Measurements from ENCODE around the gene PALM. TPM values are rescaled to one million over a fixed set of nuclear protein-coding genes. Genes with fewer than 3 reads are reported as not detected.

PALM gene
- total RNA-seq, 1 experiment from 2014 or later: 43.7 TPM

- CTCF ChIA-PET: no interaction called here
- no peak overlapping the region for H3K9ac ChIP-seq (ENCODE audit: low read length)
- H4K20me1 ChIP-seq (ENCODE audit: insufficient read depth): no peaks in the 10 kb centered on the region
- intact Hi-C loops (cut with micrococcal nuclease): no loop called here
- H3K9me2 ChIP-seq (ENCODE audit: insufficient read depth): no peaks in the 10 kb centered on the region
- RAD21 ChIA-PET (ENCODE audit: low non-redundant PET in 1 of 2, low total read pairs in 2 of 2, uncharacterized antibody in 2 of 2, unreplicated experiment in 2 of 2): no interaction called here
- H2AFZ ChIP-seq (ENCODE audit: low read depth, low read length, poor library complexity, severe bottlenecking): no peak overlapping the region
- H3K9me3 ChIP-seq (ENCODE audit: control insufficient read depth in 1 of 2, insufficient read depth in 1 of 2, low read depth in 1 of 2, low read length in 2 of 2): peaks cover 0 to 6% of the 10 kb centered on the region in 2 experiments; a peak in 1 of 4 replicates
- BruUV-seq (replicated peaks): no TSS peak
- no peaks in the 10 kb centered on the region for H3K27me3 ChIP-seq (ENCODE audit: insufficient read depth, low read length)
- no peaks in the 10 kb centered on the region for H3K79me2 ChIP-seq (ENCODE audit: insufficient read depth, low read length)
- POLR2A ChIA-PET: no interaction called here
- DNase-seq (ENCODE audit: low read depth, low spot score): no peak
- no peak for ATAC-seq
- no peak overlapping the region for H3K27ac ChIP-seq (ENCODE audit: low read depth, low read length)
- TF ChIP-seq POLR2A (IDR thresholded peaks at IDR 0.05; ENCODE audit: borderline replicate concordance, extremely low read depth, insufficient read depth, insufficient read length) (no peak), JUND (IDR thresholded peaks at IDR 0.05) (no peak), EGR1 (IDR thresholded peaks at IDR 0.05; ENCODE audit: low read depth) (no peak), RAD21 (IDR thresholded peaks at IDR 0.05; ENCODE audit: low read depth) (no peak), FOSL1 (IDR thresholded peaks at IDR 0.05; ENCODE audit: low read depth) (no peak), YY1 (IDR thresholded peaks at IDR 0.05; ENCODE audit: extremely low read depth, insufficient replicate concordance, low read depth, low read length) (no peak), CTCF (IDR thresholded peaks at IDR 0.05 in 2 of 3, conservative IDR thresholded peaks at IDR 0.05 in 1 of 3; ENCODE audit: borderline replicate concordance in 1 of 3, insufficient read depth in 1 of 3, low read depth in 2 of 3, low read length in 2 of 3) (no peak), EZH2 (IDR thresholded peaks at IDR 0.05) (no peak), ZBTB33 (IDR thresholded peaks at IDR 0.05; ENCODE audit: extremely low read depth, insufficient replicate concordance, low read length) (no peak), ELF1 (IDR thresholded peaks at IDR 0.05; ENCODE audit: borderline replicate concordance, low read depth) (no peak), TCF7L2 (IDR thresholded peaks at IDR 0.05; ENCODE audit: borderline replicate concordance, extremely low read depth, insufficient read depth, insufficient read length) (no peak)
- H3K4me3 ChIP-seq (replicated peaks in 1 of 2; ENCODE audit: low read depth in 1 of 2, low read length in 2 of 2): no peak overlapping the region
- H3K36me3 ChIP-seq (ENCODE audit: control insufficient read depth in 1 of 2, insufficient read depth in 2 of 2, low read length in 2 of 2): no peaks in the 10 kb centered on the region; a peak in 1 of 4 replicates
- H3K4me2 ChIP-seq (ENCODE audit: low read length): no peak overlapping the region
- peaks cover 10 to 21% of the 10 kb centered on the region in 2 experiments for H3K4me1 ChIP-seq (ENCODE audit: control insufficient read depth in 1 of 2, insufficient read depth in 2 of 2, low read length in 2 of 2)
Observed at GRCh38 chr19:710767-711166, 2.0 kb downstream of the PALM start.
